ENCODE data around the gene LCP2. TPM values are rescaled to one million over a fixed set of nuclear protein-coding genes. Genes with fewer than 3 reads are reported as not detected.
"Not testable (repeated sequence)": the region's sequence is repeated elsewhere in the genome, so short reads cannot be mapped to it uniquely, and the experiment has no call there.

LCP2 gene
- total RNA-seq, 1 donor from 2014 or later, result 83.1 TPM

DNA sequence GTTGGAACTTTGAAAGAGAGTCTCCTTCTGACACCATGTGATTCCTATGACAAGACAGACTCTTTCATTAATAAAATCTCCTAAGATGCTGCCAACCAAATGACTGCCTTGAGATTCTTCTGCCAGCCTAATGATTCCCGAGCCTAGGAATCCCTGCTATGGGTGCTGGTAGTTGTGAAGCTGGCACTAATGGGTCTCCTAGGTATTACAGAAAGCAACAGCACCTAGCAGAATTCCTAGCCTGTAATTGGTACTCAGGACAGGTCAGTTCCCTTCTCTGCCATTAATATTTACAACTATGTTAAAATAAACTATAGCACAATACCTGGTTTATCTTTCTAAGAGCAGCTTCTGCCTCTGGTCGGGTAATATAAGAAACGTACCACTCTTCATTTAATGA is 45.5 kb downstream of the LCP2 start:
- H3K9me3 ChIP-seq, result no peaks in the 10 kb centered on the region
- H3K4me1 ChIP-seq, result no peaks in the 10 kb centered on the region
- no peak for ATAC-seq
- DNase-seq, result no peak
- TF ChIP-seq, protein P1, sequence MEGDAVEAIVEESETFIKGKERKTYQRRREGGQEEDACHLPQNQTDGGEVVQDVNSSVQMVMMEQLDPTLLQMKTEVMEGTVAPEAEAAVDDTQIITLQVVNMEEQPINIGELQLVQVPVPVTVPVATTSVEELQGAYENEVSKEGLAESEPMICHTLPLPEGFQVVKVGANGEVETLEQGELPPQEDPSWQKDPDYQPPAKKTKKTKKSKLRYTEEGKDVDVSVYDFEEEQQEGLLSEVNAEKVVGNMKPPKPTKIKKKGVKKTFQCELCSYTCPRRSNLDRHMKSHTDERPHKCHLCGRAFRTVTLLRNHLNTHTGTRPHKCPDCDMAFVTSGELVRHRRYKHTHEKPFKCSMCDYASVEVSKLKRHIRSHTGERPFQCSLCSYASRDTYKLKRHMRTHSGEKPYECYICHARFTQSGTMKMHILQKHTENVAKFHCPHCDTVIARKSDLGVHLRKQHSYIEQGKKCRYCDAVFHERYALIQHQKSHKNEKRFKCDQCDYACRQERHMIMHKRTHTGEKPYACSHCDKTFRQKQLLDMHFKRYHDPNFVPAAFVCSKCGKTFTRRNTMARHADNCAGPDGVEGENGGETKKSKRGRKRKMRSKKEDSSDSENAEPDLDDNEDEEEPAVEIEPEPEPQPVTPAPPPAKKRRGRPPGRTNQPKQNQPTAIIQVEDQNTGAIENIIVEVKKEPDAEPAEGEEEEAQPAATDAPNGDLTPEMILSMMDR (IDR thresholded peaks at IDR 0.05), result no peak
- H3K27me3 ChIP-seq, result no peaks in the 10 kb centered on the region
- peaks cover 70% of the 10 kb centered on the region for H3K36me3 ChIP-seq
- intact Hi-C loops (cut with DNase I), result no loop called here
- H3K4me3 ChIP-seq, result no peak overlapping the region
- H3K27ac ChIP-seq, result no peak overlapping the region

DNA sequence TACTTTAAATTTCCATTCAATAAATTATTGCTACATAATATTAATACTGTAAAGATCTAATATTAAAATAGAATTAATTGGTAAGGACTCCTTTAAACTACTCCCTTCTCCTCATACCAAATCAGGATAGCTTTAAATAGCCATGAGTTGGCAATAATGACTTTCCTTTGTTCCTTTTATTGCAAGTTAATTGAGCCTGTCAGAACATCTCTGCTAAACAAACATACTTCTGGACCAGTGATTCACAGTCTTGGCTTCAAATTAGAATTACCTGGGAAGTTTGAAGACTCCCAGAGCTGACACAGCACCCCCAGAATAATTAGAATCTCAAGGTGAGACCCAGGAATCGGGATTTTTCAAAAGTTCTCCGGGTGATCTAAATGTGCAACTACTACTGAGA is 46.1 kb downstream of the LCP2 start:
- Histone ChIP-seq H3K27me3 (no peaks in the 10 kb centered on the region), H3K9me3 (no peaks in the 10 kb centered on the region), H3K4me3 (no peak overlapping the region), H3K4me1 (no peaks in the 10 kb centered on the region), H3K27ac (no peak overlapping the region), H3K36me3 (peaks cover 70% of the 10 kb centered on the region)
- no peak for DNase-seq
- intact Hi-C loops (cut with DNase I), result no loop called here
- TF ChIP-seq, protein P1 (IDR thresholded peaks at IDR 0.05), result no peak
- no peak for ATAC-seq

DNA sequence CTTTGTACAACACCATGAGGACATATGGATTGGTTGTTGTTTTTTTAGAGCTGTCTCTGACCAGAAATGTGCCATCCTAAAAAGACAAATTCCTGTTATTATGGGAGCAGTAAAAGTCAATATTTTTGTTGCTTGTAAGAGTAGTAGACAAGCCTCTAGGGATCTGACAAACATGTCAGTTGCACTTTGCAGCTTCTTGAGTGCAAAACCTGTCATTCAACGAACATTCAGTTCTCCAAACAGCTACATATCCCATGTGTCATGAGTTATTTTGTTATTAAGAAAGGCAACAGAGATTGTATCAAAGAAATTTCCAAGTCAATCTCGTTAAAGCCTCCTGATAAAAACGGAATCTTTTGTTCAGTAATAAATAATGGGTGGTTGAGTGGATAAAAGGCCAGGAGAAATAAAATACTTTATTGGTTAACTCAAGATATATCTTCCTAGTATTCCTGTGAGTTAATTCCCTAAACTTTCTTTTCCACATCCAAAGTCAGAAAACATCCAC is 46.7 kb downstream of the LCP2 start:
- TF ChIP-seq, protein P1 (IDR thresholded peaks at IDR 0.05), result no peak
- no peak overlapping the region for H3K27ac ChIP-seq

DNA sequence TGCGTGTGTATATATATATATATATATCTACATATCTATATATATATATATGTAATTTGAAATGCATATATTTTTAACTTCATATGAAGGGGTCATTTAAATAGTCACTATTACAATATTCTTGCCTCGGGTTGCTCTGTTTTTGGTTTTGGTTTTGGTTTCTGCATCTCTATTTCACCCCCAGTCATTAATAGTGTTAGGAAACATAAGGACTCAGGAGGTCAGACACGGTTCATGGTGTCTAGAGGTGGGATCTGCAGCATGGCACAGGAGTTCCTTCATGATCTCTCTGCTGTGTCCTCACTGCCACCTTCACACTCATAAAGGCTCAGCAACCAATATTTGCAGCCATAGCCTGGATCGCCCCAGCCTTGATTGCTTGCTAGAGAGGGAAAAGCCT is 48.2 kb downstream of the LCP2 start:
- intact Hi-C loops (cut with DNase I), result no loop called here
- Histone ChIP-seq H3K27me3 (no peaks in the 10 kb centered on the region), H3K36me3 (peaks cover 56% of the 10 kb centered on the region), H3K4me3 (no peak overlapping the region), H3K9me3 (no peaks in the 10 kb centered on the region), H3K4me1 (no peaks in the 10 kb centered on the region), H3K27ac (no peak overlapping the region)
- ATAC-seq (no peak), DNase-seq (no peak)
- TF ChIP-seq, protein P1 (IDR thresholded peaks at IDR 0.05), result no peak

More for the DNA sequence above, 46.7 kb downstream of the LCP2 start:
- DNase-seq, result no peak
- ATAC-seq, result no peak
- no peaks in the 10 kb centered on the region for H3K9me3 ChIP-seq
- H3K36me3 ChIP-seq, result peaks cover 70% of the 10 kb centered on the region
- no peaks in the 10 kb centered on the region for H3K27me3 ChIP-seq
- intact Hi-C loops (cut with DNase I), result no loop called here
- no peak overlapping the region for H3K4me3 ChIP-seq
- H3K4me1 ChIP-seq, result no peaks in the 10 kb centered on the region

DNA sequence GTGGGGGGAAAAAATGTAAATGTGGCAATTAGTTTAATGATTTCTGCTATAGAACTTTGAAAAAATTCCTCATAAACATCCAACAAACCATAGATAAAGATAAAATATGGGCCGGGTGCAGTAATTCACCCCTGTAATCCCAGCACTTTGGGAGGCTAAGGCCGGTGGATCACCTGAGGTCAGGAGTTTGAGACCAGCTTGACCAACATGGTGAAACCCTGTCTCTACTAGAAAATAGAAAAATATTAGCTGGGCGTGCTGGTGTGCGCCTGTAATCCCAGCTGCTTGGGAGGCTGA is 48.7 kb downstream of the LCP2 start:
- peaks cover 55% of the 10 kb centered on the region for H3K36me3 ChIP-seq
- H3K27ac ChIP-seq; DNase-seq; ATAC-seq; H3K9me3 ChIP-seq; H3K27me3 ChIP-seq; H3K4me1 ChIP-seq; H3K4me3 ChIP-seq; intact Hi-C loops (cut with DNase I): not testable (repeated sequence)

DNA sequence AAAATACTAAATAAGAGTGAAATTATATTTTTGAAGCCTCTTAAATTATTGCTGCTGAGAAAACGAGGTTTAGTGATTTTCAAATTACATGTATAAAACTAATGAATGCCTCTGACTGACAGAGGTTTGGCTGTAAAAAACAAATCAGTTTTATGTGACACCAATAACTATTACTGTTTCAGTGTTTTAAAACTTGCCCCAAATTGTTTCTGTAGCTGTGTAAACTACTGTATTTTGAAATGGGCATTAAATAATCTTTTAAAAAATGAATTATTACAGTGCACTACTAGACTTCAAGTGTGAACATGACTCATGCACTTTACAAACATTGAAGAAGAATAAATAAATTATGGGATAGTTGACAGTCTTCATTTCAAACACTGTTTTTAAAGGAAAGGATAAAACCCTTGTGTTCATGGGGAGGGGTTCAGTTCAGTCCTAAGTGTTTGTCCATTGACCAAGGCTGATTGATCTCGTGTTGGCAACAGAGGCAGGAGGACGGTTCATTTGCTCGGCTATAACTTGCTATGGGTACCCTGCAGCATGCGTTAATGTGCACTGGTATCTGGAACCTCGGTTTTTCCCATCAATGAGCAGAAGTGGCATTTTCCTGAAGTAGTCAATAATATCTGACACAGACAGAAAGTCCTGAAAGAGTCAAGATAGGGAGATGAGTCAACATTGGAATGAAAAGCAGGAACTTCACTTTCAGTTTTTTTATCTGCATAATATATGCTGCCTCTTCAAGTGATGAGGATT is 49.2 kb downstream of the LCP2 start:
- no peak for DNase-seq
- no peaks in the 10 kb centered on the region for H3K9me3 ChIP-seq
- no peak overlapping the region for H3K4me3 ChIP-seq
- peaks cover 50% of the 10 kb centered on the region for H3K36me3 ChIP-seq
- no peaks in the 10 kb centered on the region for H3K27me3 ChIP-seq
- H3K4me1 ChIP-seq, result no peaks in the 10 kb centered on the region
- no peak overlapping the region for H3K27ac ChIP-seq
- no peak for ATAC-seq
- TF ChIP-seq, protein P1 (IDR thresholded peaks at IDR 0.05), result no peak
- intact Hi-C loops (cut with DNase I), result no loop called here
